Stomach (tissue), 9 donors: ENCODE measurements around the gene CDHR3. TPM values are rescaled to one million over a fixed set of nuclear protein-coding genes. Genes with fewer than 3 reads are reported as not detected.

Experiments
- DNase-seq, 2 donors: peaks; one replicate each; pipeline versions ENCODE4 v3.0.0 to v3.0.0-alpha.2; 2013 to 2019
- H3K27ac ChIP-seq, 5 donors: fragments of 200-600 bp in 4 of 5; sonication (generic) in 4 of 5; one replicate each; pipeline ENCODE4 v1.5.1; 2013 to 2019; ENCODE audit warnings: mild to moderate bottlenecking in 1 of 5, moderate library complexity in 1 of 5
- H3K27me3 ChIP-seq, 3 donors: fragments of 200-600 bp; sonication (generic); one replicate each; pipeline ENCODE4 v1.5.1; 2017 to 2019; ENCODE audit warnings: mixed run types in 1 of 3
- H3K36me3 ChIP-seq, 4 donors: fragments of 200-600 bp; sonication (generic); 1 replicate in 3 of 4; 2 replicates in 1 of 4; pipeline ENCODE4 v1.5.1; 2016 to 2019
- H3K4me1 ChIP-seq, 4 donors: fragments of 200-600 bp; sonication (generic); one replicate each; pipeline ENCODE4 v1.5.1; 2016 to 2019
- H3K4me3 ChIP-seq, 4 donors: fragments of 200-600 bp; sonication (generic) in 3 of 4; one replicate each; pipeline ENCODE4 v1.5.1; 2016 to 2019; ENCODE audit warnings: mild to moderate bottlenecking in 1 of 4
- H3K9me3 ChIP-seq, 4 donors: fragments of 200-600 bp; sonication (generic); one replicate each; pipeline ENCODE4 v1.5.1; 2016 to 2019
- EP300 ChIP-seq: sonication (generic); formaldehyde crosslinking; IDR thresholded peaks from one replicate; pipeline ENCODE4 v1.6.1; 2017; ENCODE audit warnings: antibody characterized with exemption
- POLR2A ChIP-seq, 4 donors: fragments of 450-650 bp; IDR thresholded peaks; one replicate each; pipeline ENCODE4 v1.6.1; 2016; ENCODE audit warnings: antibody characterized with exemption in 4 of 4, control low read depth in 2 of 4, mild to moderate bottlenecking in 1 of 4, moderate library complexity in 1 of 4
- POLR2AphosphoS5 ChIP-seq, 3 donors: sonication (generic); formaldehyde crosslinking; IDR thresholded peaks; one replicate each; pipeline ENCODE4 v1.6.1; 2016; ENCODE audit warnings: antibody characterized with exemption in 3 of 3
- WGBS, 5 donors: extraction: QIAGEN DNeasy Blood & Tissue Kit in 3 of 5; methylation state at CpG; one replicate each; pipeline versions ENCODE4 v1.1.5 to v1.1.7; 2013 to 2018; 5-methylcytosine and 5-hydroxymethylcytosine counted together
- intact Hi-C: fragments of 100-400 bp; cut with DNase I; formaldehyde crosslinking; loops from one replicate; pipeline ENCODE4 v1.15.1; 2023; ENCODE audit warnings: low total_unique reads
- polyA plus RNA-seq, 3 donors: library from polyadenylated mRNA; stranded (reverse); fragments of 200-250 nt; gene quantifications; one replicate each; pipeline ENCODE4 v1.2.3, GENCODE V29; 2013
- total RNA-seq, 5 donors: library from RNA; depleted of rRNA; stranded (reverse); fragments of >200 nt; gene quantifications; one replicate each; pipeline versions ENCODE4 v1.1.0 to v1.2.3, GENCODE V29; 2014 to 2016
- TF ChIP-seq, protein P1 (sequence below), 7 experiments: fragments of 450-650 bp in 4 of 7; fragments of 200-600 bp in 3 of 7; sonication (generic) in 3 of 7; IDR thresholded peaks; one replicate each; pipeline ENCODE4 v1.5.1; 2016 to 2019; ENCODE audit warnings: antibody characterized with exemption in 7 of 7, control low read depth in 2 of 7, mild to moderate bottlenecking in 1 of 7
- donor health status: healthy with polysubstance abuse.
- donor health status: Bipolar disorder and iron deficiency.
- donor health status: healthy.

Gene CDHR3
- total and polyA plus RNA-seq, 8 donors, result 1.2 to 62.5 (median 10.6) TPM

DNA sequence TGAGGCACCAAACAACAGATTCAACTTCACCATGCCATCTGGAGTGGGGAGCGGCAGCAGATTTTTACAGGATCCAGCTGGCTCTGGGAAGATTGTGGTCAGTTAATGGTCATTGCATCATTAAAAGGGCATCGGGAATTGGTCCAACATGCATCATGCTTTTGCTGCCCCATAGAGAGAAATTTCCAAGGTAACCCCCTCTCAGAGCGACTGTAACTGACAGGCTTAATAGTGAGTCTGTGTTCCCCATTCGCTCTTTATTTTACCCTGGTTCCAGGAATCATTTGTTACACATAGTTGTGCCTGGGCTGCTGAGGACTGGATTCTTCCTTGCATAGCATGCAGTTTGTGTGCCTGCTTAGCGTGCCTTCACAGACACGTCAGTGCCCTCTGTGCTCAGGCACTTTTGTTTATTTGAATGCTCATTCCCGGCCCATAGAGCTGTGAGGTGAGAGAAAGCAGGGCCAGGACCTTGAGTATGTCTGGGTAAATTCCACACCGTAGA, 49.9 kb downstream of the CDHR3 start:
- Histone ChIP-seq H3K9me3 (peaks cover 0 to under 1% (median 0%) of the 10 kb centered on the region in 4 donors), H3K27me3 (no peaks in the 10 kb centered on the region), H3K36me3 (no peaks in the 10 kb centered on the region), H3K4me3 (no peak overlapping the region), H3K27ac (peak overlapping the region in 2 of 5 donors; percentile 15 to 54), H3K4me1 (peaks cover 10 to 53% (median 30%) of the 10 kb centered on the region in 4 donors)
- TF ChIP-seq POLR2AphosphoS5 (IDR thresholded peaks at IDR 0.05) (peak in 2 of 3 donors; percentile 26 to 44), EP300 (no peak), POLR2A (IDR thresholded peaks at IDR 0.05) (no peak)
- TF ChIP-seq, protein P1, sequence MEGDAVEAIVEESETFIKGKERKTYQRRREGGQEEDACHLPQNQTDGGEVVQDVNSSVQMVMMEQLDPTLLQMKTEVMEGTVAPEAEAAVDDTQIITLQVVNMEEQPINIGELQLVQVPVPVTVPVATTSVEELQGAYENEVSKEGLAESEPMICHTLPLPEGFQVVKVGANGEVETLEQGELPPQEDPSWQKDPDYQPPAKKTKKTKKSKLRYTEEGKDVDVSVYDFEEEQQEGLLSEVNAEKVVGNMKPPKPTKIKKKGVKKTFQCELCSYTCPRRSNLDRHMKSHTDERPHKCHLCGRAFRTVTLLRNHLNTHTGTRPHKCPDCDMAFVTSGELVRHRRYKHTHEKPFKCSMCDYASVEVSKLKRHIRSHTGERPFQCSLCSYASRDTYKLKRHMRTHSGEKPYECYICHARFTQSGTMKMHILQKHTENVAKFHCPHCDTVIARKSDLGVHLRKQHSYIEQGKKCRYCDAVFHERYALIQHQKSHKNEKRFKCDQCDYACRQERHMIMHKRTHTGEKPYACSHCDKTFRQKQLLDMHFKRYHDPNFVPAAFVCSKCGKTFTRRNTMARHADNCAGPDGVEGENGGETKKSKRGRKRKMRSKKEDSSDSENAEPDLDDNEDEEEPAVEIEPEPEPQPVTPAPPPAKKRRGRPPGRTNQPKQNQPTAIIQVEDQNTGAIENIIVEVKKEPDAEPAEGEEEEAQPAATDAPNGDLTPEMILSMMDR (IDR thresholded peaks at IDR 0.05), result no peak
- intact Hi-C loops, result loop anchor here (10.0 kb wide), 2 partner anchors 78 to 258 kb away; no protein-coding TSS in a partner anchor
- peak in 1 of 2 donors; percentile 40 for DNase-seq
- WGBS, 5 donors, result 77 to 91% (median 88%) methylated on average over 8 of the region's 8 CpGs

DNA sequence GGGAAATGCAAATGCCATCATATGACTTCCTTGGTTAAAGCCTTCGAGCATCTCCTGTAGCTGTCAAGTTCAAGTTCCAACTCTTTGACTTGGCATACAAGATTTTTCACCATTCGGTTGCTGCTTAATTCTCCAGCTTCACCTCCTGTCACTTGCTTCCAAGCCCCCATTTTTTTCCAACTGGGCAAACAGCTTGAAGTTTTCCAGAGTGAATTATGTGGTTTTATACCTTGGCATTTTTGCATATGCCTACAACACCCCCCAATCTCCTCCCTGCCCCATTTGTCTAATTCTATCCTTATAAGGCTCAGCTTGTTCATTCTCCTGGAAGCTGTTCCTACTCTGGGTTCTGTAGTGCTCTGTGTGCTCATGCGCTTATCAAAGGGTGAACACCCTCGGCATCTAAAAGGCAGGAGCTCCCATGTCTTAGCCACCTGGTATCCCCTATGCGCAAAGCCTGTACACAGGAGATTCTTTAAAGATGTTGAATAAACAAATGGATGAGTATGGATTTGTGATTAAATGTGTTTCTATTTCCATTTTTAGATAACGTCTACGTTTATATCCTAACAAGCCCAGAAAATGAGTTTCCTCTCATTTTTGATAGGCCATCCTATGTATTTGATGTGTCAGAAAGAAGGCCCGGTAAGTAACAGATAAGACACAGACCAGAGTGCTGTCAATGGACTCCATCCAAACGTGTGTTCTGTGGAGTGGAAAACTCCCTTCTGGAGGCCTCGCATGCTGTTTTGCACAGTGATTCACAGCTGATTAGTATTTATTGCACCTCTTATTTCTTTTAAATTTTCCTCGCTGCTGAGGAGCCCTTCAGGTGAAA, 52.5 kb downstream of the CDHR3 start:
- no peaks in the 10 kb centered on the region for H3K36me3 ChIP-seq
- intact Hi-C loops, result loop anchor here (10.0 kb wide), 2 partner anchors 81 to 261 kb away; no protein-coding TSS in a partner anchor
- no peak overlapping the region for H3K4me3 ChIP-seq
- H3K27me3 ChIP-seq, result no peaks in the 10 kb centered on the region
- WGBS, 5 donors, result 71 to 86% (median 79%) methylated on average over 11 of the region's 11 CpGs
- TF ChIP-seq, protein P1 (IDR thresholded peaks at IDR 0.05), result no peak
- no peak for TF ChIP-seq POLR2AphosphoS5 (IDR thresholded peaks at IDR 0.05)
- TF ChIP-seq POLR2A (IDR thresholded peaks at IDR 0.05), result no peak
- no peak for TF ChIP-seq EP300
- peaks cover 0 to 36% (median 12%) of the 10 kb centered on the region in 4 donors for H3K4me1 ChIP-seq
- peak in 1 of 2 donors; percentile 67 for DNase-seq
- no peak overlapping the region for H3K27ac ChIP-seq
- no peaks in the 10 kb centered on the region for H3K9me3 ChIP-seq

DNA sequence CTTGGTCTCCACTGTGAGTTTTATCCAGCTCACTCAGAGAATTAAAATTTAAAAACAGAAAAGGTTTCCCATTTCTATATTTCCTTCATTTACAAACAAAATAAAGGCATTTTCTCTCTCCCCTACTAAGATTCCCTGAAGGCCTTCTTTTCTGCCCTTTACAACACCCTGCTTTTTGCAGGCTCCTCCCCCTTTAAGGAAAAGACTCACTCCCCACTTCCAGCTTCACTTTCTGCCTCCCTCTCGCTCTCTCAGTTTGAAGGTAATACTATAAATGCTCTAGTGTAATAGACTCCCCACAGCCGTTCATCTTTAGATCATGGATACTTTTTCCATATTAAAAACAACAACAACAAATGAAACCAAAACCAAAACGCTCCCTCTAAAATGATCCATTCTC, 53.3 kb downstream of the CDHR3 start:
- no peak overlapping the region for H3K27ac ChIP-seq
- TF ChIP-seq EP300 (no peak), POLR2AphosphoS5 (IDR thresholded peaks at IDR 0.05) (no peak), POLR2A (IDR thresholded peaks at IDR 0.05) (no peak)
- TF ChIP-seq, protein P1 (IDR thresholded peaks at IDR 0.05), result no peak
- WGBS, 5 donors, result 63 to 72% (median 67%) methylated on average over 3 of the region's 3 CpGs
- H3K36me3 ChIP-seq, result no peaks in the 10 kb centered on the region
- H3K4me3 ChIP-seq, result no peak overlapping the region
- H3K9me3 ChIP-seq, result no peaks in the 10 kb centered on the region
- no peak for DNase-seq
- no peaks in the 10 kb centered on the region for H3K27me3 ChIP-seq
- intact Hi-C loops, result loop anchor here (10.0 kb wide), 2 partner anchors 82 to 262 kb away; no protein-coding TSS in a partner anchor
- H3K4me1 ChIP-seq, result peaks cover 0 to 28% (median 9%) of the 10 kb centered on the region in 4 donors

DNA sequence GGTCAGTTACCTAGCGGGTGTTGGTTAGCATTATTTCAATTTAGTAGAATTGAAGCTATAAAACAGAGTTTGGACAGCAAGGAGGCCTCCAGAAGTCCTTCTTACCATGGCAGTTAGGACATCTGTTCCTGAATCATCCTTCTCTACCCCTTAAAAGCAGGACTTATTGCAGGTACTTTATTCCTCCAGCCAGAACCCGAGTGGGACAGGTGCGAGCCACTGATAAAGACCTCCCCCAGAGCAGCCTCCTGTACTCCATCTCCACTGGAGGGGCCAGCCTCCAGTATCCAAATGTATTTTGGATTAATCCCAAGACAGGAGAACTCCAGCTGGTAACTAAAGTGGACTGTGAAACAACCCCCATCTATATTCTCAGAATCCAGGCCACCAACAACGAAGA, 54.6 kb downstream of the CDHR3 start:
- TF ChIP-seq POLR2AphosphoS5 (IDR thresholded peaks at IDR 0.05) (no peak), POLR2A (IDR thresholded peaks at IDR 0.05) (no peak), EP300 (no peak)
- TF ChIP-seq, protein P1 (IDR thresholded peaks at IDR 0.05), result no peak
- no peak for DNase-seq
- Histone ChIP-seq H3K27ac (no peak overlapping the region), H3K36me3 (no peaks in the 10 kb centered on the region), H3K4me3 (no peak overlapping the region), H3K9me3 (no peaks in the 10 kb centered on the region), H3K27me3 (no peaks in the 10 kb centered on the region), H3K4me1 (peaks cover 0 to 15% (median 5%) of the 10 kb centered on the region in 4 donors)
- intact Hi-C loops, result loop anchor here (10.0 kb wide), 2 partner anchors 83 to 263 kb away; no protein-coding TSS in a partner anchor
- WGBS, 5 donors, result 87 to 98% (median 94%) methylated on average over 4 of the region's 4 CpGs
